Tongue (tissue), 2 donors: Measurements from ENCODE around the gene EHMT1. TPM values are rescaled to one million over a fixed set of nuclear protein-coding genes. Genes with fewer than 3 reads are reported as not detected.
A peak's percentile ranks its signal among the peaks of the same experiment; 100 is the strongest.
"Not testable (repeated sequence)": the region's sequence is repeated elsewhere in the genome, so short reads cannot be mapped to it uniquely, and the experiment has no call there.

Experiments used
- DNase-seq: peaks from one replicate; pipeline ENCODE4 v3.0.0-alpha.2; 2015
- total RNA-seq: library from RNA; depleted of rRNA; stranded (reverse); fragments of >200 nt; gene quantifications from one replicate; pipeline ENCODE4 v1.2.3, GENCODE V29; 2014

Gene EHMT1
- total RNA-seq, 1 donor from 2014 or later: 70.3 TPM

DNA sequence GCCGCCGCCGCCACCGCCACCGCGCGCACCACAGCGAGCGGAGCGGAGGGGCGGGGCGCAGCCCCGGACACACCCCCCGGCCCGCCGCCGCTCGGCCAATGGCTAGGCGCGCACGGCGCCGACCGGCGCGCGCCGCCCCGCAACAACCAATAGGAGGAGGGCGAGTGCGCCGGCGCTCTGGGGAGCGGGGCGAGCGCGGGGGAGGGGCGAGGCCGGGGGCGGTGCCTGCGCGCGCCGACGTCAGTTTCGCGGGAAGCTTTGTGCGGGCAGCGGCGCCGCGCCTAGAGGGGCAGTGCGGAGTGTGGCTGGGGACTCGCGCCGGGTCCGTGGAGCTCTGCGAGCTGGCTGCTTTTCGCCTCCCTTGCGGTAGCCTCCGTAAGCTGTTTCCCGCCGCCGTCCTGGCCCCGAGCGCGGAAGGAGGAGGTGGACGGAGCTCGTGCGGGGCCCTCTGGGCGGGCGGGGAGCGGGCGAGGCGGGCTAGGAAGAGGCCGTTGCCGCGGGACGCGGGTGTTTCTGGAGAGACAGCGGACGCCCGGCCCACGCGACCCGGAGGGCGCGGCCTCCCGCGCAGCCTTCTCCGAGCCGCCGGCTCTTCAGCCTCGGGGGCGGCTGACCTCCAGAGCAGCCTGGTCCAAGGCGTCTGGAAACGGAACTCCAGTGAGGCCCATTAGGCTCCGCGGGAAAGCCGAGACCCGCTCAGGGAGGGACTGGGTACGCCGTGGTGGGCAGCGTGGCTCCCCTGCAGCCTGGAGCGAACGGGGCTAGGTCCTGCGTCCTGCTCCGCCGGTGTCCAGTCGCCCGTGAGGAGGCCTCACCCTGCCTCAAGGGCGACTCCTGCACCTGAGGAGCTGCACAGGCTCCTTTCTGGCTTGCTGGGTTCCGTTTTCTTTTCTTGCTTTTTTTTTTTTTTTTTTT, 28.1 kb upstream of the EHMT1 start, which contains the start of gene ZMYND19:
Gene ZMYND19 (minus strand): TSS at position 44 of the 915 bp plus-strand sequence. CDS start 249 bp downstream, outside the sequence.
- peak; percentile 95 for DNase-seq

DNA sequence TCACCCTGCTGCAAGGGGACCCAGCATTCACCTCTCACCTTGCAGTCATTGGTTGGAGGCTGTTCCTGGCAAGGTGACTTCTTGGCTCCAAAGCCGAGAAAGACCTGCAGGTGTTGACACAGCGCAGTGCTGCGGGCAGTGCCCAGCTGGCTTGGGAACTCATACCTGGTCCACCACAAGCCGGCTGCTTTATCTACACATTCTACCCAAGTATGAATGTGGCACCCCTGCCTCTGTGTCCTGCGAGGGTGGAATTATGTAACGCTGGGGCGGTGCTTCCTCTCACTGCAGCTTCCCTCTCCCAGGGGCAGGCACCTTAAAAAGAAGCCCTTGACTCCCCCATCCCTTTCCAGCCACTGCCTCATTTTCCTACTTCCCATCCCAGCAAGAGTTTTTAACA, 26.0 kb upstream of the EHMT1 start:
- DNase-seq: no peak

GRCh38 chr9:137593176-137593575, 25.6 kb upstream of the EHMT1 start:
- no peak for DNase-seq

DNA sequence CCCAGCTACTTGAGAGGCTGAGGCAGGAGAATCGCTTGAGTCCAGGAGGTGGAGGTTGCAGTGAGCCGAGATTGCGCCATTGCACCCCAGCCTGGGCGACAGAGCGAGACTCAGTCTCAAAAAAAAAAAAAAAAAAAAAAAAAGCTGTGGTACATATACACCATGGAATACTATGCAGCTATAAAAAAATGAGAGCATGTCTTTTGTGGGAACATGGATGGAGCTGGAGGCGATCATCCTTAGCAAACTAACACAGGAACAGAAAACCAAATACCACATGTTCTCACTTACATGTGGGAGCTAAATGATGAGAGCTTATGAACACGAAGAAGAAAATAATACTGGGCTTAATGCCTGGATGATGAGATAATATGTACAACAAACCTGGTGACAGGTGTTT, 22.2 kb upstream of the EHMT1 start:
- not testable (repeated sequence) for DNase-seq

GRCh38 chr9:137598943-137599342, 19.9 kb upstream of the EHMT1 start:
- DNase-seq: no peak

GRCh38 chr9:137602661-137603060, 16.1 kb upstream of the EHMT1 start:
- no peak for DNase-seq

DNA sequence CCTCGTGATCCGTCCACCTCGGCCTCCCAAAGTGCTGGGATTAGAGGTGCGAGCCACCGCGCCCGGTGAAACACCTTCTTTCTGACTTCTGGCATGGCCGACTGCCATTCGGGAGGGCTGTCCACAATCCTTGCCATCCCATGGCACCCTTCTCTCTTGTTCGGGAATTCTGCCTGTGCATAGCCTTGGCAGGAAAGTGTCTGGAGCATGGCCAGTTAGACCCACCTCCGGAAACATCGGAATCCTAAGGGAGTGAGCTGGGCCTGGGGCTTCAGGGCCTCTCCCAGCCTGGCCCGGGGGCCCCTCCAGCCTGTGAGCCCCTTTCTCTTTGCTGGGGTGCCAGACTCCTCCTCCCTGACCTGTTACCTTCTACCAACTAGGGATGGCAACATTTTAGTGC, 14.9 kb upstream of the EHMT1 start:
- no peak for DNase-seq

- peak; percentile 28 for DNase-seq
These were observed 14.3 kb upstream of the EHMT1 start for GRCh38 chr9:137604345-137605086.

GRCh38 chr9:137605121-137606004, 13.4 kb upstream of the EHMT1 start, which contains the start of gene ARRDC1:
ARRDC1 (plus strand) TSS chr9:137605686; CDS start chr9:137605718, 32 bp downstream.
- DNase-seq: peak; percentile 96

- peak; percentile 42 for DNase-seq
These were observed 12.7 kb upstream of the EHMT1 start for GRCh38 chr9:137606005-137606621.

DNA sequence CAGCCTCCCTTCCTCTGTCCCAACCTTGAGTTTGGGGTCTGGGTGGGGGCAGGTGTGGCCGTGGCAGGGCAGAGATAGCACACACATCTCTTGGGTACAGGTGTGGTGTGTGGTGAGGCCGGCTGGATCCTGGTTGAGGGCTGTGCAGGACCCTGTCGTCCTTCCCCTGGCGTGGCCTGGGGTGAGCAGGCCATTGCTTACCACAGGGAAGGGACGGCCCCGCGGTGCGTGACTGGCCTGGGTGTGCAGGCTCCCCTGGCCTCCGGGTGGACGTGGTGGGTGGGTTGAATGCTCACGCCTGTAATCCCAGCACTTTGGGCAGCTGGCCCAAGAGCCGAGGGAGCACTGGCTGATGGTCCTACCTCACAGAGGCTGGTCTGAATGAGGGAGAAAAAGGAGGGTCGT, 12.1 kb upstream of the EHMT1 start:
- DNase-seq: peak; percentile 18

GRCh38 chr9:137607141-137607857, 11.5 kb upstream of the EHMT1 start:
- peak; percentile 41 for DNase-seq

DNA sequence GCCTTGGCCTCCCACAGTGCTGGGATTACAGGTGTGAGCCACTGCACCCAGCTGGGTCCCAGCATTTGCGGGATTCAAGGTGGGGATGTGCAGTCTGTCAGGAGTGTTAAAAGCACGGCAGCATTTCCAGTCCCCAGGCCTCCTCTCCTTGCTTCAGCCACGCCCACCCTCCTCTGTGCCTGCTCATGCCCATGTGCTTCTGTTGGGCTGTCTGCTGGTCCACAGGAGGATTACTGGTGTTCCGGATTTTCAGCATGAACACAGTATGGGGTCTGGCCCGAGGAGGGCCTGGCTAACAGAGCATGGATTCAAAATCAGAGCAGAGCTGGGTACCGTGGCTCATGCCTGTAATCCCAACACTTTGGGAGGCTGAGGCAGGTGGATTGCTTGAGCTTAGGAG, 7.9 kb upstream of the EHMT1 start:
- no peak for DNase-seq

GRCh38 chr9:137611623-137612609, 6.9 kb upstream of the EHMT1 start:
- DNase-seq: peak; percentile 59

DNA sequence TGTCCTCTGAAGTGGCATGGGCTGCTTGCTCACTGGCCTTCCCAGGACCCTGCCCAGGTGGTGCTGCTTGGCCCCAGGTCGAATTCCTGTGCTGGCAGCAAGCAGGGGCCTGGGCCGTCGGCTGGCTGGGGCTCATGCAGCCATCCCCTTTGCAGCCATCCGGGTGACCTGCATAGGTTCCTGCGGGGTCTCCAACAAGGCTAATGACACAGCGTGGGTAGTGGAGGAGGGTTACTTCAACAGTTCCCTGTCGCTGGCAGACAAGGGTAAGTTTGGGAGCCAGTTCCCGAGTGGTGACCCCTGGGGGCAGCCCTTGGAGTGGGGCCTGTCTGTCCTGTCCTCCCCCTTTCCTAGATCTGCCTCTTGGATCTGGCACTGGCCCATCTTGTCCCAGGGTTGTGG, 6.1 kb upstream of the EHMT1 start:
- no peak for DNase-seq

DNA sequence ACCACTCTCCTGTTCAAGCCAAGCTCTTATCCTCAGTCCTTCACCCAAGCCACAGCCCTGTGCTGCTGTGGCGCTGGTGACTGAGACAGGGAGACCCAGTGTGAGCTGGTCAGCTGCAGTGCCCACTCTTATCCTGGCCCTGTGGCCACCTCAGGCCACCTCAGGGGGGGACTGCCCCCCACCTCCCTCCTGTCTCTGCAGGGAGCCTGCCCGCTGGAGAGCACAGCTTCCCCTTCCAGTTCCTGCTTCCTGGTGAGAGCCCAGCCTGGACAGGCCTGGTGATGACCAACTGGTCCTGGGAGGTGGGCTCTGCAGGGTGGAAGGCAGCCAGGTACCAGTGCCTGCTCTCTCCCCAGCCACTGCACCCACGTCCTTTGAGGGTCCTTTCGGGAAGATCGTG, 5.5 kb upstream of the EHMT1 start:
- DNase-seq: no peak

DNA sequence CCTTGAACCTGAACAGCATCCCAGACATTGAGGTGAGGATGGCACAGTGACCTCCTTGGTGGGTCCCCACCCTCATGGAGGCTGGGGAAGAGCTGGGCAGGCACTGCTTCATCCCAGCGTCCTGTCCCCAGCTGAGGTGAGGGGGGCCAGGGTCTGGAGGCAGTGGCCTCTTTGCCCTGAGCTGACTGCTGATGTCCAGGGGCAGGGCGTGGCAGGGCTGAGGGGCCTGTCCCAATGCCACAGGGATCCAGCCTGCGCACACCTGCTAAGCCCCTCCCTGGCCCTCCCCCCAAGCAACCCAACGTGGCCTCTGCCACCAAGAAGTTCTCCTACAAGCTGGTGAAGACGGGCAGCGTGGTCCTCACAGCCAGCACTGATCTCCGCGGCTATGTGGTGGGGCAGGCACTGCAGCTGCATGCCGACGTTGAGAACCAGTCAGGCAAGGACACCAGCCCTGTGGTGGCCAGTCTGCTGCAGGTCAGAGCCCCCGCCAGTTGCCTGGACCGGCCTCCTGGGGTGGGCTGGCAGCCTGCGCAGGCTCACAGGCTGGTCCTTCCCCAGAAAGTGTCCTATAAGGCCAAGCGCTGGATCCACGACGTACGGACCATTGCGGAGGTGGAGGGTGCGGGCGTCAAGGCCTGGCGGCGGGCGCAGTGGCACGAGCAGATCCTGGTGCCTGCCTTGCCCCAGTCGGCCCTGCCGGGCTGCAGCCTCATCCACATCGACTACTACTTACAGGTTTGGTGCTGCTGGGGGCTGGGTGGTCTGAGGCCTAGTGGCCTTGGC, 4.9 kb upstream of the EHMT1 start:
- DNase-seq: no peak

GRCh38 chr9:137614631-137615386, 4.0 kb upstream of the EHMT1 start:
- no peak for DNase-seq
